GM12873 (cell line): ENCODE measurements around the gene PARP12.

Experiments
- CTCF ChIP-seq: IDR thresholded peaks from 2 replicates; pipeline ENCODE4 v1.5.1; 2012; ENCODE audit warnings: low read depth, mild to moderate bottlenecking, moderate library complexity, low read length, control low read depth; ENCODE audit not compliant: insufficient read depth; ENCODE audit errors: missing control alignments

The PARP12 gene

GRCh38 chr7:140050100-140050499 lies 12.7 kb downstream of the PARP12 start:
- TF ChIP-seq CTCF = no peak

- TF ChIP-seq CTCF = no peak
Measured at GRCh38 chr7:140049339-140050024, 13.3 kb downstream of the PARP12 start.

- no peak for TF ChIP-seq CTCF
Measured at GRCh38 chr7:140048989-140049338, 13.8 kb downstream of the PARP12 start.

DNA sequence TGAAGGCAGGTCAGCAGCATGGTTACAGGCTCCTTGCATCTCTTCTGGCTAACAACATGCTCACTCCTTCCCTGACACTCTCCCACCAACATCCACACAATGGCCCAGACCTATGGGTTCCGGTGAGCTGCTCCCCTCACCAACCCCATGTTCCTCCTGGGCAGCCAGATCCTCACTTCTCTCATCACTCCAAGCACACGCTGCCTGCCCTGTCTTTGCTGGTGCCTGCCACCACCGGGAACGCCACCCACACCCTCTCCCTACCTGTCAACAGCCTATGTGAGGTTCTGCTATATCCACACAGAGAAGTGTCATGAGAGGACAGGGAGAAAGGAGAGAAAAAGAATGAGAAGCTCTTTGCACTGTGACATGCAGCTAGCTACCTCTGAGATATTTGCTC lies 14.6 kb downstream of the PARP12 start:
- TF ChIP-seq CTCF = no peak

GRCh38 chr7:140047197-140047596 lies 15.6 kb downstream of the PARP12 start:
- TF ChIP-seq CTCF = no peak

DNA sequence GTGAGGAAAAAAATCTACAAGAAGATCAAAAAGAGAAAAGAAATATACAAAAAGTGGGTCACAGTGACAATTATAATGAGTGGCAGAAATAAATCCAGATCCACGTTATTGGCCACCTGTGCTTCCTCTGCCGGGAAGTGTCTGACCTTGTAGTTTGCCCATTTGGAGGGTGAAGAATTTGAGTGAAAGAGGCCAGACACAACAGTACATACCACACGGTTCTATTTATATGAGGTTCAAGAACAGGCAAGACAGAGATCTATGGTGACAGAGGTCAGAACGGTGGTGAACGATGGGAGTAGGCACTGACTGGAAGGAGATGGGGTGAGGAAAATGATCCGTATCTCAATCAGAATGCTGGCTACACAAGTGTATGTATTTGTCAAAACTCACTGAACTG lies 17.1 kb downstream of the PARP12 start:
- TF ChIP-seq CTCF = no peak

DNA sequence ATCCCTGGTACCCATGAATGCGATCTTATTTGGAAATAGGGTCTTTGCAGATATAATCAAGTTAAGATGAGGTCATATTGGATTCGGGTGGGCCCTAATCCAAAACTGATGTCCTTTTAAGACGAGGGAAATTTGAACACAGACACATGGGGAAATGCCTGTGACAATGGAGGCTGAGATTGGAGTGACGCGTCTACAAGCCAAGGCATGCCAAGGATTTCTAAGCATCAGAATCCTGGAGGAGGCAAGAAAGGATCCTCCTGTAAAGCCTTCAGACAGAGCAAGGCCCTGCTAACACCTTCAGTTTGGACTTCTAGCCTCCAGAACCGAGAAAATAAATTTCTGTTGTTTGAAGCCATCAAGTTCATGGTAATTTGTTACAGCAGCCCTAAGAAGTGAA lies 18.5 kb downstream of the PARP12 start:
- TF ChIP-seq CTCF = no peak
